ENCODE results near the gene SPHK2.
A peak's percentile ranks its signal among the peaks of the same experiment; 100 is the strongest.

The SPHK2 gene

DNA sequence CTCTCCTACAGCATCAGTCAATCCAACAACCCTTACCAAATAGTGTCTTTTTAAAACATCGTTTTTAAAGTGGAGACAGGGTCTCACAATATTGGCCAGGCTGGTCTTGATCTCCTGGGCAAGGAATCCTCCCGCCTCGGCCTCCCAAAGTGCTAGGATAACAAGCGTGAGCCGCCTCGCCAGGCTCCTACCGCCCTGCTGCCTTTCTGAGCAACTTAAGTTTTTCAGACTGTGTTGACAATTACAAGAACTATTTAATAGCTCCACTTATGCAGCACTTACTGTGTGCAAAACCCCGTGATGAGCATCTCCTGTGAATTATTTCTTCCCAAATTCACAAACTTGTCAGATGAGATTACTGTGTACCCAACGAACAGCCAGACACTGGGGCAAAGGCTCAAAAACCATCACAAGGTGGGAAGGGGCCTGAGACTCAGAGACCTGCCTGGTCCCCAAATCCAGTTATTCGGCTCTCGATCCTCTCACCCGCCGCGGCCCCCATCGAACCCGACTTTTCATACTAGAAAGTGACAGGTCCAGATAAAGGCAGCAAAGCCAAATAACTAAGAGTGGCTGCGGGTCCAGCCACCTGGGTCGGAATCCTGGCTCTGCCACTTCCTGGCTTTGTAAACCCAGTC lies 909 bp upstream of the SPHK2 start:
- no peak for DNase-seq (ENCODE audit: low read depth in 1 of 2, low spot score in 1 of 2)
- peak overlapping the region; percentile 91 for H3K4me3 ChIP-seq (replicated peaks; ENCODE audit: insufficient read depth, low read length)
- H3K27me3 ChIP-seq (ENCODE audit: insufficient read depth, poor library complexity, severe bottlenecking), result no peaks in the 10 kb centered on the region
- TF ChIP-seq POLR2AphosphoS5 (IDR thresholded peaks at IDR 0.05; ENCODE audit: low read depth) (no peak), GABPA (IDR thresholded peaks at IDR 0.05; ENCODE audit: low read depth) (no peak), SPI1 (IDR thresholded peaks at IDR 0.05; ENCODE audit: borderline replicate concordance, low read depth) (no peak)
- TF ChIP-seq, protein P1, sequence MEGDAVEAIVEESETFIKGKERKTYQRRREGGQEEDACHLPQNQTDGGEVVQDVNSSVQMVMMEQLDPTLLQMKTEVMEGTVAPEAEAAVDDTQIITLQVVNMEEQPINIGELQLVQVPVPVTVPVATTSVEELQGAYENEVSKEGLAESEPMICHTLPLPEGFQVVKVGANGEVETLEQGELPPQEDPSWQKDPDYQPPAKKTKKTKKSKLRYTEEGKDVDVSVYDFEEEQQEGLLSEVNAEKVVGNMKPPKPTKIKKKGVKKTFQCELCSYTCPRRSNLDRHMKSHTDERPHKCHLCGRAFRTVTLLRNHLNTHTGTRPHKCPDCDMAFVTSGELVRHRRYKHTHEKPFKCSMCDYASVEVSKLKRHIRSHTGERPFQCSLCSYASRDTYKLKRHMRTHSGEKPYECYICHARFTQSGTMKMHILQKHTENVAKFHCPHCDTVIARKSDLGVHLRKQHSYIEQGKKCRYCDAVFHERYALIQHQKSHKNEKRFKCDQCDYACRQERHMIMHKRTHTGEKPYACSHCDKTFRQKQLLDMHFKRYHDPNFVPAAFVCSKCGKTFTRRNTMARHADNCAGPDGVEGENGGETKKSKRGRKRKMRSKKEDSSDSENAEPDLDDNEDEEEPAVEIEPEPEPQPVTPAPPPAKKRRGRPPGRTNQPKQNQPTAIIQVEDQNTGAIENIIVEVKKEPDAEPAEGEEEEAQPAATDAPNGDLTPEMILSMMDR (IDR thresholded peaks at IDR 0.05; ENCODE audit: insufficient read depth, low read length), result no peak
- TF ChIP-seq, protein P2, sequence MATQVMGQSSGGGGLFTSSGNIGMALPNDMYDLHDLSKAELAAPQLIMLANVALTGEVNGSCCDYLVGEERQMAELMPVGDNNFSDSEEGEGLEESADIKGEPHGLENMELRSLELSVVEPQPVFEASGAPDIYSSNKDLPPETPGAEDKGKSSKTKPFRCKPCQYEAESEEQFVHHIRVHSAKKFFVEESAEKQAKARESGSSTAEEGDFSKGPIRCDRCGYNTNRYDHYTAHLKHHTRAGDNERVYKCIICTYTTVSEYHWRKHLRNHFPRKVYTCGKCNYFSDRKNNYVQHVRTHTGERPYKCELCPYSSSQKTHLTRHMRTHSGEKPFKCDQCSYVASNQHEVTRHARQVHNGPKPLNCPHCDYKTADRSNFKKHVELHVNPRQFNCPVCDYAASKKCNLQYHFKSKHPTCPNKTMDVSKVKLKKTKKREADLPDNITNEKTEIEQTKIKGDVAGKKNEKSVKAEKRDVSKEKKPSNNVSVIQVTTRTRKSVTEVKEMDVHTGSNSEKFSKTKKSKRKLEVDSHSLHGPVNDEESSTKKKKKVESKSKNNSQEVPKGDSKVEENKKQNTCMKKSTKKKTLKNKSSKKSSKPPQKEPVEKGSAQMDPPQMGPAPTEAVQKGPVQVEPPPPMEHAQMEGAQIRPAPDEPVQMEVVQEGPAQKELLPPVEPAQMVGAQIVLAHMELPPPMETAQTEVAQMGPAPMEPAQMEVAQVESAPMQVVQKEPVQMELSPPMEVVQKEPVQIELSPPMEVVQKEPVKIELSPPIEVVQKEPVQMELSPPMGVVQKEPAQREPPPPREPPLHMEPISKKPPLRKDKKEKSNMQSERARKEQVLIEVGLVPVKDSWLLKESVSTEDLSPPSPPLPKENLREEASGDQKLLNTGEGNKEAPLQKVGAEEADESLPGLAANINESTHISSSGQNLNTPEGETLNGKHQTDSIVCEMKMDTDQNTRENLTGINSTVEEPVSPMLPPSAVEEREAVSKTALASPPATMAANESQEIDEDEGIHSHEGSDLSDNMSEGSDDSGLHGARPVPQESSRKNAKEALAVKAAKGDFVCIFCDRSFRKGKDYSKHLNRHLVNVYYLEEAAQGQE (IDR thresholded peaks at IDR 0.05; ENCODE audit: insufficient replicate concordance, low read depth), result no peak
- peak overlapping the region; percentile 87 for H3K27ac ChIP-seq (replicated peaks)

GRCh38 chr19:48619692-48620585 lies 633 bp downstream of the SPHK2 start:
- no peaks in the 10 kb centered on the region for H3K27me3 ChIP-seq (ENCODE audit: insufficient read depth, poor library complexity, severe bottlenecking)
- peak overlapping the region; percentile 91 for H3K4me3 ChIP-seq (replicated peaks; ENCODE audit: insufficient read depth, low read length)
- TF ChIP-seq, protein P2 (IDR thresholded peaks at IDR 0.05; ENCODE audit: insufficient replicate concordance, low read depth), result no peak
- TF ChIP-seq POLR2AphosphoS5 (IDR thresholded peaks at IDR 0.05; ENCODE audit: low read depth), result no peak
- no peak for TF ChIP-seq GABPA (IDR thresholded peaks at IDR 0.05; ENCODE audit: low read depth)
- TF ChIP-seq, protein P1 (IDR thresholded peaks at IDR 0.05; ENCODE audit: insufficient read depth, low read length), result no peak
- no peak for DNase-seq (ENCODE audit: low read depth in 1 of 2, low spot score in 1 of 2)
- H3K27ac ChIP-seq (replicated peaks), result peak overlapping the region; percentile 87

- Histone ChIP-seq H3K27ac (replicated peaks) (no peak overlapping the region; the same call in 1 of the 2 replicates), H3K27me3 (ENCODE audit: insufficient read depth, poor library complexity, severe bottlenecking) (no peaks in the 10 kb centered on the region), H3K4me3 (replicated peaks; ENCODE audit: insufficient read depth, low read length) (no peak overlapping the region)
- TF ChIP-seq GABPA (IDR thresholded peaks at IDR 0.05; ENCODE audit: low read depth), result no peak
- TF ChIP-seq, protein P1 (IDR thresholded peaks at IDR 0.05; ENCODE audit: insufficient read depth, low read length), result no peak
- no peak for TF ChIP-seq POLR2AphosphoS5 (IDR thresholded peaks at IDR 0.05; ENCODE audit: low read depth)
- TF ChIP-seq, protein P2 (IDR thresholded peaks at IDR 0.05; ENCODE audit: insufficient replicate concordance, low read depth), result no peak
- no peak for TF ChIP-seq SPI1 (IDR thresholded peaks at IDR 0.05; ENCODE audit: borderline replicate concordance, low read depth)
- no peak for DNase-seq (ENCODE audit: low read depth in 1 of 2, low spot score in 1 of 2)
Observed at GRCh38 chr19:48623556-48624066, 4.3 kb downstream of the SPHK2 start.
